ENCODE data around the gene PPP2R5A.

DNA sequence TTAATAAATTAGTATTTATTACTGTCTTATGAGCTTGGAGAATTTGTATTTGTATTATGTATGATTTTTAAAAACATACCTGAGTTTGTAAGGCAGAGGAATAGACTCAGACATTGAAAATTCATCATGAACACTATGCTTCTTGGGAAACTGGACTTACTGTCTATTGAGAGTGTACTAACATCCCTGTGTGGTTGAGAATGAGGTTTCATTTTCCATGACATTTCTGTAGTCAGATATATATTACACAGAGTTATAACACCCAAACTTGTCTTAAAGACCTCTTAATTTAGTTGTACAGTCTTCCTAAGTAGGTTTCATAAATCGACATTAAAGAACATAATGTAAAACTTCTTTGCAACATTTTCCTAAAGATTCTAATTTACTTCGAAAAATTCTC is 30.0 kb downstream of the PPP2R5A start:
- no peak for TF ChIP-seq EZH2 (IDR thresholded peaks at IDR 0.05; ENCODE audit: borderline replicate concordance, low read length)
- TF ChIP-seq, protein P1, sequence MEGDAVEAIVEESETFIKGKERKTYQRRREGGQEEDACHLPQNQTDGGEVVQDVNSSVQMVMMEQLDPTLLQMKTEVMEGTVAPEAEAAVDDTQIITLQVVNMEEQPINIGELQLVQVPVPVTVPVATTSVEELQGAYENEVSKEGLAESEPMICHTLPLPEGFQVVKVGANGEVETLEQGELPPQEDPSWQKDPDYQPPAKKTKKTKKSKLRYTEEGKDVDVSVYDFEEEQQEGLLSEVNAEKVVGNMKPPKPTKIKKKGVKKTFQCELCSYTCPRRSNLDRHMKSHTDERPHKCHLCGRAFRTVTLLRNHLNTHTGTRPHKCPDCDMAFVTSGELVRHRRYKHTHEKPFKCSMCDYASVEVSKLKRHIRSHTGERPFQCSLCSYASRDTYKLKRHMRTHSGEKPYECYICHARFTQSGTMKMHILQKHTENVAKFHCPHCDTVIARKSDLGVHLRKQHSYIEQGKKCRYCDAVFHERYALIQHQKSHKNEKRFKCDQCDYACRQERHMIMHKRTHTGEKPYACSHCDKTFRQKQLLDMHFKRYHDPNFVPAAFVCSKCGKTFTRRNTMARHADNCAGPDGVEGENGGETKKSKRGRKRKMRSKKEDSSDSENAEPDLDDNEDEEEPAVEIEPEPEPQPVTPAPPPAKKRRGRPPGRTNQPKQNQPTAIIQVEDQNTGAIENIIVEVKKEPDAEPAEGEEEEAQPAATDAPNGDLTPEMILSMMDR (IDR thresholded peaks at IDR 0.05; ENCODE audit: low read length) = no peak
